ENCODE results near the gene INPP5D.
"Not testable (repeated sequence)": the region's sequence is repeated elsewhere in the genome, so short reads cannot be mapped to it uniquely, and the experiment has no call there.

DNA sequence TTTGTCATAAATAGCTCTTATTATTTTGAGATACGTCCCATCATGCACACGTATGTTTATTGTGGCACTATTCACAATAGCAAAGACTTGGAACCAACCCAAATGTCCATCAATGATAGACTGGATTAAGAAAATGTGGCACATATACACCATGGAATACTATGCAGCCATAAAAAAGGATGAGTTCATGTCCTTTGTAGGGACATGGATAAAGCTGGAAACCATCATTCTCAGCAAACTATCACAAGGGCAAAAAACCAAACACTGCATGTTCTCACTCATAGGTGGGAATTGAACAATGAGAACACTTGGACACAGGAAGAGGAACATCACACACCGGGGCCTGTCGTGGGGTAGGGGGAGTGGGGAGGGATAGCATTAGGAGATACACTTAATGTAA, 40.5 kb upstream of the INPP5D start:
- TF ChIP-seq JUN (IDR thresholded peaks at IDR 0.05): not testable (repeated sequence)
- TF ChIP-seq, protein P1, sequence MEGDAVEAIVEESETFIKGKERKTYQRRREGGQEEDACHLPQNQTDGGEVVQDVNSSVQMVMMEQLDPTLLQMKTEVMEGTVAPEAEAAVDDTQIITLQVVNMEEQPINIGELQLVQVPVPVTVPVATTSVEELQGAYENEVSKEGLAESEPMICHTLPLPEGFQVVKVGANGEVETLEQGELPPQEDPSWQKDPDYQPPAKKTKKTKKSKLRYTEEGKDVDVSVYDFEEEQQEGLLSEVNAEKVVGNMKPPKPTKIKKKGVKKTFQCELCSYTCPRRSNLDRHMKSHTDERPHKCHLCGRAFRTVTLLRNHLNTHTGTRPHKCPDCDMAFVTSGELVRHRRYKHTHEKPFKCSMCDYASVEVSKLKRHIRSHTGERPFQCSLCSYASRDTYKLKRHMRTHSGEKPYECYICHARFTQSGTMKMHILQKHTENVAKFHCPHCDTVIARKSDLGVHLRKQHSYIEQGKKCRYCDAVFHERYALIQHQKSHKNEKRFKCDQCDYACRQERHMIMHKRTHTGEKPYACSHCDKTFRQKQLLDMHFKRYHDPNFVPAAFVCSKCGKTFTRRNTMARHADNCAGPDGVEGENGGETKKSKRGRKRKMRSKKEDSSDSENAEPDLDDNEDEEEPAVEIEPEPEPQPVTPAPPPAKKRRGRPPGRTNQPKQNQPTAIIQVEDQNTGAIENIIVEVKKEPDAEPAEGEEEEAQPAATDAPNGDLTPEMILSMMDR (IDR thresholded peaks at IDR 0.05): not testable (repeated sequence)

Measured in A549 (cell line).